ENCODE data around the gene DPT. TPM values are rescaled to one million over a fixed set of nuclear protein-coding genes. Genes with fewer than 3 reads are reported as not detected.

The DPT gene
- total RNA-seq, 1 experiment from 2014 or later, result not detected

DNA sequence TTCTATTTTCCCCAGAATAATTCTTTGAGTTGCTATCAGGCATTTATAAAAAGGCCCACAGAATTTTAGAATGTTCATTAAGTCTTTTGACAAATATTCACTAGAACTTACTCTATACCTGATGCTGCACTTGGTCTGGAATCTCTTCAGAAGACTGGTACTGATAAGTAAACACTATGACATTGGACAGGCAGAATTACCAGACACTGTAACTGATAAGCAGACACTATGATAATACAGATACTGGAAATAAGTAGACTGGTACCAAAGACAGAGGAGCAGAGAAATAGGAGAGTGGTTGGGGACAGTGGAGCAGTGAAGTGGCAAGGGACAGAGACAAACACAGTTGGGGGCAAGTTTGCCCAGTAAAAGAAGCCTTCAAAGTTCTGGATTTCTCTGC, 8.2 kb downstream of the DPT start:
- intact Hi-C loops (cut with micrococcal nuclease), result no loop called here
- no TSS peak for BruUV-seq (replicated peaks)
- no peaks in the 10 kb centered on the region for H3K27me3 ChIP-seq (ENCODE audit: insufficient read depth, low read length)

More for the DNA sequence above, 8.2 kb downstream of the DPT start:
- Histone ChIP-seq H3K9me3 (ENCODE audit: control insufficient read depth in 1 of 2, insufficient read depth in 1 of 2, low read depth in 1 of 2, low read length in 2 of 2) (no peaks in the 10 kb centered on the region), H3K79me2 (ENCODE audit: insufficient read depth, low read length) (no peaks in the 10 kb centered on the region), H3K4me1 (ENCODE audit: control insufficient read depth in 1 of 2, insufficient read depth in 2 of 2, low read length in 2 of 2) (peaks cover 3 to 14% of the 10 kb centered on the region in 2 experiments; a peak in 3 of 4 replicates), H3K36me3 (ENCODE audit: control insufficient read depth in 1 of 2, insufficient read depth in 2 of 2, low read length in 2 of 2) (no peaks in the 10 kb centered on the region), H3K4me3 (replicated peaks in 1 of 2; ENCODE audit: low read depth in 1 of 2, low read length in 2 of 2) (no peak overlapping the region), H2AFZ (ENCODE audit: low read depth, low read length, poor library complexity, severe bottlenecking) (no peak overlapping the region), H3K27ac (ENCODE audit: low read depth, low read length) (no peak overlapping the region), H3K9ac (ENCODE audit: low read length) (no peak overlapping the region), H4K20me1 (ENCODE audit: insufficient read depth) (no peaks in the 10 kb centered on the region), H3K4me2 (ENCODE audit: low read length) (no peak overlapping the region), H3K9me2 (ENCODE audit: insufficient read depth) (no peaks in the 10 kb centered on the region)
- no peak for ATAC-seq
- ChIA-PET POLR2A (no interaction called here), RAD21 (ENCODE audit: low non-redundant PET in 1 of 2, low total read pairs in 2 of 2, uncharacterized antibody in 2 of 2, unreplicated experiment in 2 of 2) (no interaction called here), CTCF (no interaction called here)
- TF ChIP-seq ELF1 (IDR thresholded peaks at IDR 0.05; ENCODE audit: borderline replicate concordance, low read depth) (no peak), RAD21 (IDR thresholded peaks at IDR 0.05; ENCODE audit: low read depth) (no peak), CEBPB (IDR thresholded peaks at IDR 0.05; ENCODE audit: low read depth) (no peak), EZH2 (IDR thresholded peaks at IDR 0.05) (no peak), POLR2A (IDR thresholded peaks at IDR 0.05; ENCODE audit: borderline replicate concordance, extremely low read depth, insufficient read depth, insufficient read length) (no peak), SIN3A (IDR thresholded peaks at IDR 0.05; ENCODE audit: low read depth) (no peak), ZNF274 (IDR thresholded peaks at IDR 0.05; ENCODE audit: low read depth, low read length) (no peak), YY1 (IDR thresholded peaks at IDR 0.05; ENCODE audit: extremely low read depth, insufficient replicate concordance, low read depth, low read length) (no peak), TCF7L2 (IDR thresholded peaks at IDR 0.05; ENCODE audit: borderline replicate concordance, extremely low read depth, insufficient read depth, insufficient read length) (no peak), SP1 (IDR thresholded peaks at IDR 0.05; ENCODE audit: low read depth) (no peak), FOSL1 (IDR thresholded peaks at IDR 0.05; ENCODE audit: low read depth) (no peak), POLR2AphosphoS5 (IDR thresholded peaks at IDR 0.05; ENCODE audit: low read depth, low read length) (no peak), JUND (IDR thresholded peaks at IDR 0.05) (no peak), EGR1 (IDR thresholded peaks at IDR 0.05; ENCODE audit: low read depth) (no peak), ZFX (IDR thresholded peaks at IDR 0.05) (no peak)
- TF ChIP-seq, protein P1, sequence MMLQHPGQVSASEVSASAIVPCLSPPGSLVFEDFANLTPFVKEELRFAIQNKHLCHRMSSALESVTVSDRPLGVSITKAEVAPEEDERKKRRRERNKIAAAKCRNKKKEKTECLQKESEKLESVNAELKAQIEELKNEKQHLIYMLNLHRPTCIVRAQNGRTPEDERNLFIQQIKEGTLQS (IDR thresholded peaks at IDR 0.05), result no peak
- TF ChIP-seq, protein P2, sequence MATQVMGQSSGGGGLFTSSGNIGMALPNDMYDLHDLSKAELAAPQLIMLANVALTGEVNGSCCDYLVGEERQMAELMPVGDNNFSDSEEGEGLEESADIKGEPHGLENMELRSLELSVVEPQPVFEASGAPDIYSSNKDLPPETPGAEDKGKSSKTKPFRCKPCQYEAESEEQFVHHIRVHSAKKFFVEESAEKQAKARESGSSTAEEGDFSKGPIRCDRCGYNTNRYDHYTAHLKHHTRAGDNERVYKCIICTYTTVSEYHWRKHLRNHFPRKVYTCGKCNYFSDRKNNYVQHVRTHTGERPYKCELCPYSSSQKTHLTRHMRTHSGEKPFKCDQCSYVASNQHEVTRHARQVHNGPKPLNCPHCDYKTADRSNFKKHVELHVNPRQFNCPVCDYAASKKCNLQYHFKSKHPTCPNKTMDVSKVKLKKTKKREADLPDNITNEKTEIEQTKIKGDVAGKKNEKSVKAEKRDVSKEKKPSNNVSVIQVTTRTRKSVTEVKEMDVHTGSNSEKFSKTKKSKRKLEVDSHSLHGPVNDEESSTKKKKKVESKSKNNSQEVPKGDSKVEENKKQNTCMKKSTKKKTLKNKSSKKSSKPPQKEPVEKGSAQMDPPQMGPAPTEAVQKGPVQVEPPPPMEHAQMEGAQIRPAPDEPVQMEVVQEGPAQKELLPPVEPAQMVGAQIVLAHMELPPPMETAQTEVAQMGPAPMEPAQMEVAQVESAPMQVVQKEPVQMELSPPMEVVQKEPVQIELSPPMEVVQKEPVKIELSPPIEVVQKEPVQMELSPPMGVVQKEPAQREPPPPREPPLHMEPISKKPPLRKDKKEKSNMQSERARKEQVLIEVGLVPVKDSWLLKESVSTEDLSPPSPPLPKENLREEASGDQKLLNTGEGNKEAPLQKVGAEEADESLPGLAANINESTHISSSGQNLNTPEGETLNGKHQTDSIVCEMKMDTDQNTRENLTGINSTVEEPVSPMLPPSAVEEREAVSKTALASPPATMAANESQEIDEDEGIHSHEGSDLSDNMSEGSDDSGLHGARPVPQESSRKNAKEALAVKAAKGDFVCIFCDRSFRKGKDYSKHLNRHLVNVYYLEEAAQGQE (IDR thresholded peaks at IDR 0.05; ENCODE audit: low read depth), result no peak
- TF ChIP-seq, protein P3, sequence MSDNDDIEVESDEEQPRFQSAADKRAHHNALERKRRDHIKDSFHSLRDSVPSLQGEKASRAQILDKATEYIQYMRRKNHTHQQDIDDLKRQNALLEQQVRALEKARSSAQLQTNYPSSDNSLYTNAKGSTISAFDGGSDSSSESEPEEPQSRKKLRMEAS (IDR thresholded peaks at IDR 0.05), result no peak
- TF ChIP-seq, protein P4, sequence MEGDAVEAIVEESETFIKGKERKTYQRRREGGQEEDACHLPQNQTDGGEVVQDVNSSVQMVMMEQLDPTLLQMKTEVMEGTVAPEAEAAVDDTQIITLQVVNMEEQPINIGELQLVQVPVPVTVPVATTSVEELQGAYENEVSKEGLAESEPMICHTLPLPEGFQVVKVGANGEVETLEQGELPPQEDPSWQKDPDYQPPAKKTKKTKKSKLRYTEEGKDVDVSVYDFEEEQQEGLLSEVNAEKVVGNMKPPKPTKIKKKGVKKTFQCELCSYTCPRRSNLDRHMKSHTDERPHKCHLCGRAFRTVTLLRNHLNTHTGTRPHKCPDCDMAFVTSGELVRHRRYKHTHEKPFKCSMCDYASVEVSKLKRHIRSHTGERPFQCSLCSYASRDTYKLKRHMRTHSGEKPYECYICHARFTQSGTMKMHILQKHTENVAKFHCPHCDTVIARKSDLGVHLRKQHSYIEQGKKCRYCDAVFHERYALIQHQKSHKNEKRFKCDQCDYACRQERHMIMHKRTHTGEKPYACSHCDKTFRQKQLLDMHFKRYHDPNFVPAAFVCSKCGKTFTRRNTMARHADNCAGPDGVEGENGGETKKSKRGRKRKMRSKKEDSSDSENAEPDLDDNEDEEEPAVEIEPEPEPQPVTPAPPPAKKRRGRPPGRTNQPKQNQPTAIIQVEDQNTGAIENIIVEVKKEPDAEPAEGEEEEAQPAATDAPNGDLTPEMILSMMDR (IDR thresholded peaks at IDR 0.05 in 2 of 3, conservative IDR thresholded peaks at IDR 0.05 in 1 of 3; ENCODE audit: borderline replicate concordance in 1 of 3, insufficient read depth in 1 of 3, low read depth in 2 of 3, low read length in 2 of 3), result no peak
- DNase-seq (ENCODE audit: low read depth, low spot score), result no peak

All from HCT116 (cell line).